GM19099 (cell line): ENCODE results near the gene TRAPPC3L.

Source experiments
- POLR2A ChIP-seq: IDR thresholded peaks from 3 replicates; pipeline ENCODE4 v1.6.1; 2011; ENCODE audit warnings: low read depth; ENCODE audit not compliant: insufficient read length; ENCODE audit errors: extremely low read depth

TRAPPC3L gene

GRCh38 chr6:116467096-116467495 lies 78.4 kb downstream of the TRAPPC3L start:
- TF ChIP-seq POLR2A, result no peak

- TF ChIP-seq POLR2A, result no peak
These were observed 80.2 kb downstream of the TRAPPC3L start for GRCh38 chr6:116465246-116465645.

- no peak for TF ChIP-seq POLR2A
These were observed 82.2 kb downstream of the TRAPPC3L start for GRCh38 chr6:116463301-116463700.

- peak; percentile 59 for TF ChIP-seq POLR2A
These were observed 83.3 kb downstream of the TRAPPC3L start for GRCh38 chr6:116461932-116462885.

- no peak for TF ChIP-seq POLR2A
These were observed 84.1 kb downstream of the TRAPPC3L start, which contains the start of gene CALHM6 for GRCh38 chr6:116461331-116461931. TSS of gene CALHM6 (plus strand) at chr6:116461375. CDS start at chr6:116461930, 555 bp downstream.

- TF ChIP-seq POLR2A, result no peak
These were observed 85.6 kb downstream of the TRAPPC3L start for GRCh38 chr6:116459927-116460326.

GRCh38 chr6:116458264-116458663 lies 87.2 kb downstream of the TRAPPC3L start:
- TF ChIP-seq POLR2A, result no peak

- TF ChIP-seq POLR2A, result no peak
These were observed 88.6 kb downstream of the TRAPPC3L start for GRCh38 chr6:116456927-116457326.

- no peak for TF ChIP-seq POLR2A
These were observed 89.4 kb downstream of the TRAPPC3L start for GRCh38 chr6:116456106-116456505.

- TF ChIP-seq POLR2A, result no peak
These were observed 93.0 kb downstream of the TRAPPC3L start for GRCh38 chr6:116452531-116452930.

GRCh38 chr6:116451916-116452315 lies 93.6 kb downstream of the TRAPPC3L start:
- TF ChIP-seq POLR2A, result no peak

GRCh38 chr6:116450769-116451740 lies 94.4 kb downstream of the TRAPPC3L start:
- TF ChIP-seq POLR2A, result no peak

GRCh38 chr6:116450185-116450710 lies 95.2 kb downstream of the TRAPPC3L start:
- no peak for TF ChIP-seq POLR2A

GRCh38 chr6:116449565-116449964 lies 95.9 kb downstream of the TRAPPC3L start:
- no peak for TF ChIP-seq POLR2A
